GM19395 (cell line): ENCODE data around the gene GGT1.
"Not testable (repeated sequence)": the region's sequence is repeated elsewhere in the genome, so short reads cannot be mapped to it uniquely, and the experiment has no call there.

Experiments
- ATAC-seq: cut with Tn5 transposase; IDR thresholded peaks from one replicate; pipeline ENCODE4 v1.9.1; 2021; ENCODE audit warnings: mild to moderate bottlenecking, moderate library complexity; ENCODE audit not compliant: unreplicated experiment

GGT1 gene

DNA sequence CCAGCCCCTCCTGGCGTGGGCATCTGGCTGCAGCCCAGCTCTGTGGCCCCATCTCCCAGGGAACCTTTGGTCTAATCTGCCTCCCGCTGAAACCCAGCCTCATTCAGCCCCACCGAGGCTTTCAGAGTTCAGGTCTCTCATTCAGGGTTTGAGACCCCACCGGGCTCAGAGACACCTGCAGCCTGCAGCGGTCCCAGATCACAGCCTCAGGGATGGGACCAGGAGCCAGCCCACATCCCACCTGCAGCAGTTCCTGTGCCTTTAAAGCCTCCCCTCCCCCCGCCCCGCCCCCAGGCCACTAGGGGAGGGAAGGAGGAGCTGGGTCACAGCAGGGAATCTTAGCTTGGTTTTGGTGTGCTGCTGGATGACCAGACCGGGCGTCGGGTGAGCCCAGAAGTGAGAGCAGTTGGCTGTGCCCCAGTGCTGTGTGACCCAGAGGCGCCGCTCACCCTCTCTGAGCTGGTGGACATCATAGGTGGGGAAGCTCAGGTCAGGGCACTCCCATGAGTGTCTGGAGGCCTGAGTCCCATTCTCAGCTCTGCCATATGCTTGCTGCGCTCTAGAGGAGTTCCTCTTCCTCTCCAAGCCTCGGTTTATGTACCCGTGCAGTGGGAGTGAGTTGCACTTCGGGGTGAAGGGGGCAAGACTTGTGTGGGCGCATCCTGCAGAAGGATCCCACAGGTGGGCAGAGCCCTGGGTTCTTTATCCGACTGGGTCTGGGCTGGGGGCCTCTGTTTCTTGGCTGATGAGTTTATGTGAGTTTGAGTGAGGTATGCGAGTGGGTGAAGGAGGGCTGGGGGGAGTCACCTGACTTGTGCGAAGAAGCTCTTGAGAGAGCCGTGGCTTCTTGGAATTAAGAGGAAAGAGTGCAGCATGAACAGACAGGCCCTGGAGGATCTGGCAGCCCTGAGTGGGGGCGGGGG, at the start of gene GGT1:
Gene GGT1 (plus strand): TSS at position 347 of the 923 bp plus-strand sequence. CDS start 7,889 bp downstream, outside the sequence.
- not testable (repeated sequence) for ATAC-seq

DNA sequence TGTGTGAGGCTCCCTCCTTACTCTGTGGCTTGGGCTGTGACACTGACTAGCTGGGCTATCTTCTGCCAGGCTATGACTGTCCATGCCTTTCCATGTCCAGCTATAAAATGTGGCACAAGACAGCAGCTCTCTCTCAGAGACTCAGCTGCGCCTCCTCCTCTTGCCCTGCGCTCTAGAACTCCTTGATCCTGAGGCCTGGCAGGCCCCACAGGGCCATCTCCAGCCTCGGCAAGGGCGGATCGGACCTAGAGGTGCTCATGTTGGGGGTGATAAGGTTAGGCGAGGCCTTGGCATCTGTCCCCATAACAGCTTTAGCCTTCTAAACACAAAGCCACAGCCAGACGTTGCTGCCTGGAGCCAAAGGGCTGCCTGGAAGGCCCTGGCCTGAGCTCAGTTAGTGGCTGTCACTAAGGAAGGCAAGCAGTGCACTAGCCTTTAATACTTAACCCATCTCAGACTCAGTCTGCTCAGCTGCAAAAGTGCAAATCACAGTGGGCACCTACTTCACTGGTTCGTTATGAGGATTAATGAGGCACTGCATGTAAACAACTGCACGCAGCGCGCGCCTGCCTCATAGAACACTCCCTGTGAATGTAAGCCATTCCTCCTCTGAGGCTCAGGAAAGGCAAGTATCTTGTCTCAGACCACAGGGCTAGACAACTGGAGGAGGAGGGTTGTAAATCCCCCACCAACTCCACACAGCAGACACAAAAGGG, 49.2 kb upstream of the GGT1 start:
- ATAC-seq = no peak

DNA sequence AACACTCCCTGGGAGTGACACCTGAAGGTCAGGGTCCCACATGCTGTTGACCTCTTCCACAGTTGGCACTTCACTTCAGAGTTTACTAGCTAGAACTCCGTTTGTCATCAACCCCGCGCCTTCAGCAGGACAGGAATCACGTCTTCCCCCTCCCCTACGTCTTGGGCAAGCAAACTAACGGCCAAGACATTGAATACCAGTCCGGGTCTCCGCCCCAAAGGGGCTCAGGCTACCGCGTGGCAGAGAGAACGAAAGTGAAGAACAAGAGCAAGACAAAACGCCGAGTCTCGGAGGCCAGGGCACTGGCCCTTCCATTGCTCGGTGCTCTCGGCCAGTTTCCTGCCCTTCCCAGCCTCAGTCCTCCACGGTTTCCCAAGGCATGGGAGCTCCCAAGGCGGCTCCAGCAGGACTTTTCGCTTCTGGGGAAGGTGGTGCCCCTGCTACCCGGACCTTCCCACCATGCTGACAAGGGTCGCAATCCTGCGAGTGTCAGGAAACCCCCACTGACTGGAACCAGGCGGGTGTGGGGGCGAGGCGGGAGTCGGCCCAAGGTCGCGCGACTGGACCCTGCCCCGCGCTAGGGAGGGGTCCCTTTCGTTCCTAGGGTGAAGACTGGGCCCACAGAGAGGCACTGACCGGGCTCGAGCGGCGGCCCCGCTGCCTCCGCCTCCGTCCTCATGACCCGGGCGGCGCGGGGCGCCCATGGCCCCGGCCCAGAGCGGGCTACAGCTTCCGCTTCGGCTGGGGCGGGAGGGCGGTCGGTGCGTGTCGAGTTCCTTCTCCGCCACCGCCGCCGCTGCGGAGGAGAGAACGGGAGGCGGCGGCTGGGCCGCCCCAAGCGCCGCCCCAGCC, 48.5 kb upstream of the GGT1 start, which contains the start of gene GUCD1:
Gene GUCD1 (minus strand): TSS at position 826 of the 852 bp plus-strand sequence. CDS start 147 bp downstream, at position 679.
- peak; percentile 15 for ATAC-seq

DNA sequence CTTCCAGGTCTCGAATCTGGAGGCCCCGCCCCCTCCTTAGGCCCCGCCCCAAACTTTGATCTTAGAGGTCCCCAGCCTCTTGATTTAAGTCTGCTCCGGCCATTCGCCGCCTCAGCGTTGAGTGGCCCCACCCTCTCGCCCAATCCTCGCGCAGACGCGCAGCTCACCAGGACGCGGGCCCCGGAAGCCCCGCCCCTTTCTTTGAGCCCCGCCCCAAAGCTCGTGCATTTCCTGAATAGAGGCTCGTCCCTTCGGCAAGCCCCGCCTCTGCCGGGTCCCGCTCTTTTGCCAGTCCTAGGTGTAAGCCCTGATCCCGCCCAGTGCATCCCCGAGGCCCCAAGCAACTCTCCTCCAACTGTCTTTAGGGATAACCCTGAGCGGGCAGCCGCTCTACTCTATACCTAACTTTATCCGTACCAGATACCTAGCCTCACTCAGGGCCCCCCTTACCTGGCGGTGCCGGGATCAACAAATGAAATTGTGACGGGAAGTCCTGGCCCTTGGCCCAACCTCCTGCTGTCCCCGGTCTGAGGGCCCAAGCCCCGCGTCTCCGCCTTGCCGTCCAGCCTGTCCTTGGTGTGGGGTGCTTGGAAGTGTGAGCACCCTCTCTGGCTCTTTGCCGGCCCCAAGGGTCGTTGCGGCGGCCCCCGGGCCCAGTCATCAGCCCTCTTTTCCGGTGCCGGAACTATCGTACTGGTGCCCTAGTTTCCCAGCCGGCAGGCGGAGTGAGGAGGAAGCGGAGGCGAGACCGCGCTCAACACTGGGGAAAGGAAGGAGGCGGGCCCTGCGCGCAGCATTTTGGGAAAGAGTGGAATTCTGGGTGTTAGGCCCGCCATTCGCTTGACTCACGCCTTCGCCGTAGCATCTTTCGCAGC, 47.6 kb upstream of the GGT1 start, which contains the start of gene SNRPD3:
Gene SNRPD3 (plus strand): TSS at position 835 of the 875 bp plus-strand sequence. CDS start 1,676 bp downstream, outside the sequence.
- peak; percentile 78 for ATAC-seq

DNA sequence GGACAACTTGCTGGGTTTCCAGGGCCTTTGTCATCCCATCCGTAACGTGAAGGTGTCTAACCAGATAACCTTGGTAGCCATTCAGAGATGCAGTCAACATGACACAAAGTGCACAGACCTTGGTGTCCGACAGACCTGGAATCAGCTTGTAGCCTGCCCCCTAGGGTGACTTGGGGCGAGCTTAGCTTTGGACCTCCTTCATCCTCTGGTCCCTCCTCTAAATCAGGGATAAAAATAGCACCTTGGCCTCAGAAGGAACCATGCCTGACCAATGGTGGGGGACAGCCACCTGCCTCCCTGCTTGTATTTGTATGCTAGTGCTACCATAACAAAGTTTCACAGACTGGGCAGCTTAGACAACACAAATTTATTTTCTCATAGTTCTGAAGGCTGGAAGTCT, 43.5 kb upstream of the GGT1 start:
- ATAC-seq = no peak

DNA sequence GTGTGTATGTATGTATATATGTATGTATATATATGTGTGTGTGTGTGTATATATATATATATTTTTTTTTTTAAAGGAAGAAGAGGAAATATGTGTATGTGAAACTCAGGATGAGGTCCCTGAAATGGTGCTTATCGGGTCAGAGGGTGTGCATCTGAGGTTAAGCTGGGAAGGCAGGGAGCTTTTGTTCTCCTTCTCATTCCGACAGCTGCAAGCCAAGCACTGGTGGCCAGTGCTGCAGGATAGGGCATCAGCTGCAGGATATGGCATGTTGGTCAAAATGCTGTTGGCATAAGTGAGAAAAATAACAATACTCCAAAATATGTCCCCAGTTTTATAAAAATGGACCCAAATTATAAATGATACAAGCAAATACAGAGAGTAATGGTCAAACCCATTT, 39.7 kb upstream of the GGT1 start:
- ATAC-seq = no peak

DNA sequence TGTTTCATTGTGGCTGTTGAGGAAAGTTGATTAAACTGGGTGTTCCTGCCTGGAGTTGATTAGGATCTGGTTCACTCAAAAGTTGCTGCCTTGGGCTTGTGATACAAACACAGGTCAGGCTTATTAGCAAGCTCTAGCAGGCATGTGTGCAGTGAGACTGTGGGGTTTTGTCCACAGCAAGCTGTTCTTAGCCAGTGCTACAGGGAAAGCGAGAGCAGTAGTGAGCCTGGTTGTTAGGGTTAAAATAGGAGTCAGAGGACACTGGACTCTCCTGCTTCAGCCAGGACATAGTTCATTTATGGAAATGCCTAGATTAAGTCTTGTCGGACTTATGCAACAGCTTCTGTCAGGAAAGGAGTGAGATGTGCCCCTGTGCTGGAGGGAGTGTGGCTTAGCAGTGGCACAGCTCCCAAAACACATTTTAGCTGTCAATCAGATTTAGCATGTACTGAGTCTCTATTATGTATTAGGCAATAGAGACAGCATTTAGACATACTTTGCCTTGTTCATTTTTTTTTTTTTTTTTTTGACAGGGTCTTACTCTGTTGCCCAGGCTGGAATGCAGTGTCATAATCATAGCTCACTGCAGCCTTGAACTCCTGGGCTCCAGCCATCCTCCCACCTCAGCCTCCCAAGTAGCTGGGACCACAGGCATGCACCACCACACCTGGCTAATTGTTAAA, 38.5 kb upstream of the GGT1 start:
- ATAC-seq = no peak

DNA sequence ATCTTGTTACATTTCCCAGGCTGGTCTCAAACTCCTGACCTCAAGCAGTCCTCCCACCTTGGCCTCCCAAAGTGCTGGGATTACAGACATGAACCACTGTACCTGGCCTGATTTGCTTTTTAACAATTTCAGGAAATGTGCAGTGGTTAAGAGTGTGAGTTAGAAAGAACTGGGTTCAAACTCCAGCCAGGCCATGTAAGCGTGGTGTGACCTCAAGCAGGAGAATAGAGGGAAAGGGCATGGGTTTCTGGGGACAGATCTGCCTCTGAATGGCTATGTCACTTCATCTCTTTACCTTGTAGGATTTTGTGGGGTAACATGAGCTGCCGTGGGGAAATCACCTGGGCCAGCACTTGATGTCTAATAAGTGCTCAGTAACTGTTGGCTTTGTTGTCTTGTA, 37.9 kb upstream of the GGT1 start:
- no peak for ATAC-seq

DNA sequence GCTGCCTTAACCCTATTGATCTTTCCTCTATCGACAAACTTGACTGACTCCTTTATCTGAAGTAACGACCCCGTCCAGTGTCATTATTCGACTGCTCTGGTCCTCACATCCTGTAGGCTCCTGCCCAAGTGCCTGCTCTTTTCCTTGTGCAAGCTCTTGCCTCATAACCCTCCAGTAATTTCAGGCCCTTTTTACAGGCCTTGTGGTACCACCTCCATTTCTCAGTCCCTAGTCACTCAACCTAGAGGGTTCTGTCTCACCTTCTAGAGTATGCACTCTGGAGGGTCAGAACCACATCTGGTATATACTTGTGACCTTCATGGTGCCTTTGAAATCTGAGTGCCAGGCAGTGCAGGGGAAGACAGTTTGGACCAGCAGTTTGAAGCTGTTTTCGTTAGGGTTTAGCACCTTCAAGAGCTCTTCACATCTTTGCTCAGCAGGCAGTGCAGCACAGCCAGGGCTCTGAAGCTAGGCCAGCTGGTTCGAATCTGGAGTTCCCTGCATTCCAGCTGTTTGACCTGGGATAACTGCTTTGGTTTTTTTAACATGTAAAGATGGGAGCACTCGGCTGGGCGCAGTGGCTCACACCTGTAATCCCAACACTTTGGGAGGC, 36.0 kb upstream of the GGT1 start:
- ATAC-seq = no peak

DNA sequence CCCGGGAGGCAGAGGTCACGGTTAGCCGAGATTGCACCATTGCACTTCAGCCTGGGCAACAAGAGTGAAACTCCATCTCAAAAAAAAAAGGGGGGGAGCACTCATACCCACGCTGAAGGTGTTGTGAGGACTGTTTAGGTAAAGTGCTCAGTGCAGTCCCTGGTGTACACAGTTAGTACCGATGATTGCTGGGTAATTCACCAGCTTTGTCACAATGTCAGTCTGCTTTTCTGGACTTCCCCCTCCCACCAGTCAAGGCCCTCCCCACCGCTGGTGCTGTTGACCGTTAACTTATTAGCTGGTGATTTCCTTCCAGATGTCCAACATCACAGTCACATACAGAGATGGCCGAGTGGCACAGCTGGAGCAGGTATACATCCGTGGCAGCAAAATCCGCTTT, 35.3 kb upstream of the GGT1 start:
- ATAC-seq = no peak

DNA sequence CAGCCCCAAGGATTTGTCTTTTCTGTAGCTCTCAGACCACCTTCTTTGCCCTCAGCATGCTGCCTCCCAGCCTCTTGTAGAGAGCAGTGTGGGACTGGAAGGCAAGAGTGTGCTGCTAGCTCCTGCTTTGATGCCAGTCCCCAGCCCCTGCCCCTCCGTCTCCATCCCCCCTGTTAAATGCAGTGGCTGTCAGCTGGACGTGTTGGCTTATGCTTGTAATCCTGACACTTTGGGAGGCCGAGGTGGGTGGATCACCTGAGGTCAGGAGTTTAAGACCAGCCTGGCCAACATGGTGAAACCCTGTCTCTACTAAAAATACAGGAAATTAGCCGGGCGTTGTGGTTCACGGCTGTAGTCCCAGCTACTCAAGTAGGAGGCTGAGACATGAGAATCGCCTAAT, 31.7 kb upstream of the GGT1 start:
- ATAC-seq = no peak

DNA sequence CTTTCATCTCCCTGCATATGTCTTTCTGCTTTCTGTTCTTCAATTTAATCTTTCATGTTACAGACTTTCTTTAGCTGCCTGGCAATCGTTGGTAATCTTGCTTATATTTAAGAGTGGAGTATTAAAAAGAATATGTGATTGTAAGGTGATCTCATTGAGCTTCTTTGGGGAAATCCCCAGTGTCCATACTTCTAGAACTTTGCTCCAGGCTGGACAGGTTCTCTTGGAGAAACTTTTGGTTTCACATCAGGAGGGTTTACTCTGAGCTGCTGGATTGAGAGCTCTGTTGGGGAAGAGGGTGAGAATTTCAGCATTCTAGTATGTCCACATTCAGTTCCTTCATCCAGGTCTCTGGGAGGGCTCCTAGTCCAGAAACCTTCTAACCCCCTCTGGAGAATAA, 26.2 kb upstream of the GGT1 start:
- ATAC-seq = no peak

DNA sequence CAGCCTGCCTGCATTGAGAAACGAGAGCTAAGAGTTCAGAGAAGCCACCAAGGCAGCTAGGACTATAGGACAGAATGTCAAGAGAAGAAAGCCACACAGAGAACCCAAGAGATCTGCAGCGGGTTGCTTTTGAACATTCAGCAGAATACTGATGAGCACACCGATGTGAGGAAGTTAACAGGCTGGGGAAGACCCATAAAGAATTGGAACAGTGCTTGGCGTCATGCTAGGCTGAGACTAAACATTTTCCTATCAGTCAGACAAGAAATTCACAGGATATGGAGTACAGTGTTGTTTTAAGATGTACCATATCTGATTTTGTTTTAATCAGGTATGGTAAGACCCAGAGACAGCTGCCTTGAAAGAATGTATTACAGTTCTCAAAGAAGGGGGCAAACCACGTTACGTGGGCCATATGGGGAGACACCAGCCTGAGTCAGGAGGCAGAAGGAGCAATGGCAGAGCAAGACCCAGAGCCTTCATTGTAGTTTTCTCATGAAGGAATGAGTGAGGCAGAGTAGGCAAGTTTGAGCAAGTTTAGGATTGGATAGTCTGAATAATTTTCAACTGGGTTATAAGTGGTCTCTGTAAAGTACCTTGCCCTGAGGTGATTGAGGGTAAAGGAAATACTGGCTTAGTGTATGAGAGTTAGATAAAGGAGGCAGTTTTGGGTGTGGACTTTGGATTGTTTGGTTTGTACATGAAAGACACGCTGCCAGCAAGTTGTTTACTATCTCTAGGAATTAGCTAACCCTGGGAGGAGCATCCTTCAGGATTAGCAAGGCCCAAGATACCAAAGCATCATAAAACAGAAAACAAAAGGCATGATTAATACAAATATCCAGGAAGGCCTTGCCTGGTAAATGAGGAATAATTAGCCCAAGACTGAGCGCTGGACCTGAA, 24.4 kb upstream of the GGT1 start:
- no peak for ATAC-seq

DNA sequence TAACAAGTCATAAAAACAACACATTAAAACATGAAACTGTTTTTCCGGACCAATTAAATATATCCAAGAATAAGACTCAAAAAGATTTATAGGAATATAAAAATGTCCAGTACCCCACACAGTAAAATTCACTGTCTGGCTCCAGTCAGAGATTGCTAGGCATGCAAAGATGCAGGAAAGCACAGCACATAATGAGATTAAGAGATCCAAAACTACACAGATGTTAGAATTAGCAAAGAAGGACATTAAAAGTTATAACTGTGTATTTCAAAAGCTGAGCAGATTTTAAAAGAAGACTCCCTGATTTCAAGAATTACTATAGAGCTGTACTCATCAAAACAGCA, 23.8 kb upstream of the GGT1 start:
- ATAC-seq = no peak

DNA sequence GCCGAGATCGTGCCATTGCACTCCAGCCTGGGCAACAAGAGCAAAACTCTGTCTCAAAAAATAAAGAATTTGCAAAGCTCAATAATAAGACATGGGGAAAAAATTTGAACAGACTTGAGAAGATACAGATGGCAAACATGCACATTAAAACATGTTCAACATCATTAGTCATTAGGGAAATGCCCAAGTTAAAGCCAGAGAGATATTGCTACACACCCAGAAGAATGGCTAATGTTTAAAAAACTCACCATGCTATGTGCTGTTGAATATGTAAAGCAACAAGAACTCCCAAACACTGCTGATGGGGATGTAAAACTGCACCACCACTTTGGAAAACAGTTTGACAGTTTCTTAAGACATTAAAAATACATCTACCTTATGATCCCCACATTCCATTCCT, 22.7 kb upstream of the GGT1 start:
- ATAC-seq = no peak

DNA sequence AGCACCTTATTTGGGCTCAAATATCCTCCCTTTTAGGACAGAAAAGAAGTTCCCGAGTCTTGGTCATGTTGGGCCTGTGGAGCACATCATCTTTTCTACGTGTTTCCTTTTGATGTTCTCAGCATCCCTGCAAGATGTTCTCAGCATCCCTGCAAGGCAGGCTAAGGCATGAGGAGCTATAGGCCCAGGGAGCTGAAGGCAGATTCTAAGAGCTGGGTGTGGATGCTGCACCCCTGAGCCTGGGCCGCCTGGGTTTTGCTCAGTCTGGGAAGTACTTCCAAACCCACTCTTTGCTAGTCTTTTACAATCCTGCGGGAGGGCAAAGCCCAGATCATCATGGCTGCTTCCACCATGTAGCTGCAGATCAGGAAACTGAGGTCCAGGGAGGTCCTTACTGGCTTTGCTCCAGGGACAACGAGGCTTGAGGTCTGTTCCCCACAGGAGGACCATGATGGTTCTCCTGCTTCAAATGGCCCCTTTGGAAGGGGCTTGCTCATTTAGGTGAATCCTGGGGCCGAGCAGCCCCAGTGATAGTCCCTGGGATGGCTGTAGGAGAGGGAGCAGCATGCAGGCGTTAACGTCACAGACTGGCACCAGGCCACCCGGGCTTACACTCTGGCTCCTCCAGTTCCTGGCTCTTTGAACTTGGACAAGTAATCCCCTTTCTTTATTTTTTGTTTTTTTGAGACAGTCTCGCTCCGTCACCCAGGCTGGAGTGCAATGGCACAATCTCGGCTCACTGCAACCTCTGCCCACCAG, 20.8 kb upstream of the GGT1 start:
- no peak for ATAC-seq
